Neuronal stem cell (in vitro differentiated cells): Measurements from ENCODE around the gene NRSN2.

Experiments
- DNase-seq: peaks from one replicate; pipeline ENCODE4 v3.0.0-alpha.2; 2013; ENCODE audit warnings: low spot score
- H2AFZ ChIP-seq: one replicate; pipeline ENCODE4 v1.6.1; 2013; ENCODE audit warnings: mild to moderate bottlenecking, low read length, inconsistent platforms
- H2AK5ac ChIP-seq: 2 replicates; pipeline ENCODE4 v1.6.1; 2013; ENCODE audit warnings: low read depth, mild to moderate bottlenecking, inconsistent platforms, low read length, moderate library complexity, mixed read lengths
- H2BK120ac ChIP-seq: 2 replicates; pipeline ENCODE4 v1.6.1; 2013; ENCODE audit warnings: low read depth, mild to moderate bottlenecking, inconsistent platforms, low read length, moderate library complexity, mixed read lengths
- H2BK12ac ChIP-seq: one replicate; pipeline ENCODE4 v1.6.1; 2013; ENCODE audit warnings: low read length, inconsistent platforms
- H2BK15ac ChIP-seq: 2 replicates; pipeline ENCODE4 v1.6.1; 2013; ENCODE audit warnings: mild to moderate bottlenecking, low read length, inconsistent platforms, mixed read lengths
- H2BK5ac ChIP-seq: one replicate; pipeline ENCODE4 v1.6.1; 2013; ENCODE audit warnings: inconsistent platforms, mild to moderate bottlenecking, low read length, moderate library complexity
- H3K14ac ChIP-seq: one replicate; pipeline ENCODE4 v1.6.1; 2013; ENCODE audit warnings: low read length, inconsistent platforms
- H3K18ac ChIP-seq: 2 replicates; pipeline ENCODE4 v1.6.1; 2013; ENCODE audit warnings: low read length, inconsistent platforms
- H3K23ac ChIP-seq: 2 replicates; pipeline ENCODE4 v1.6.1; 2013; ENCODE audit warnings: low read depth, mild to moderate bottlenecking, mixed read lengths, low read length, inconsistent platforms; ENCODE audit not compliant: poor library complexity
- H3K27ac ChIP-seq: replicated peaks from 3 replicates; pipeline ENCODE4 v1.5.1; 2013; ENCODE audit warnings: low read length, inconsistent platforms
- H3K27me3 ChIP-seq, 3 experiments: 2 replicates each; pipeline ENCODE4 v1.6.1; 2013; ENCODE audit warnings: low read length in 3 of 3, mild to moderate bottlenecking in 2 of 3, inconsistent platforms in 1 of 3, low read depth in 1 of 3, mixed read lengths in 1 of 3, moderate library complexity in 1 of 3; ENCODE audit not compliant: control insufficient read depth in 3 of 3, insufficient read depth in 3 of 3
- H3K36me3 ChIP-seq, 2 donors: replicated peaks in 1 of 2; 2 replicates each; pipeline ENCODE4 v1.6.1; 2013; ENCODE audit warnings: low read length in 2 of 2; ENCODE audit not compliant: control insufficient read depth in 2 of 2, insufficient read depth in 2 of 2
- H3K4ac ChIP-seq: 2 replicates; pipeline ENCODE4 v1.6.1; 2013; ENCODE audit warnings: inconsistent platforms, mild to moderate bottlenecking, low read length, moderate library complexity
- H3K4me1 ChIP-seq, 2 donors: 1 replicate in 1 of 2; 2 replicates in 1 of 2; pipeline ENCODE4 v1.6.1; 2013; ENCODE audit warnings: low read length in 2 of 2, low read depth in 1 of 2; ENCODE audit not compliant: control insufficient read depth in 2 of 2, insufficient read depth in 1 of 2
- H3K4me2 ChIP-seq: one replicate; pipeline ENCODE4 v1.6.1; 2013; ENCODE audit warnings: mild to moderate bottlenecking, low read length, inconsistent platforms; ENCODE audit not compliant: insufficient read depth, poor library complexity, severe bottlenecking
- H3K4me3 ChIP-seq, 2 donors: 2 replicates each; pipeline ENCODE4 v1.5.1; 2013; ENCODE audit warnings: low read length in 2 of 2, mild to moderate bottlenecking in 2 of 2, inconsistent platforms in 1 of 2, moderate library complexity in 1 of 2
- H3K79me1 ChIP-seq: one replicate; pipeline ENCODE4 v1.6.1; 2013; ENCODE audit warnings: low read depth, mild to moderate bottlenecking, inconsistent platforms, low read length, moderate library complexity
- H3K9ac ChIP-seq: one replicate; pipeline ENCODE4 v1.6.1; 2013; ENCODE audit warnings: mild to moderate bottlenecking, low read depth, low read length, inconsistent platforms; ENCODE audit not compliant: poor library complexity
- H3K9me3 ChIP-seq, 2 donors: replicated peaks in 1 of 2; 2 replicates each; pipeline versions ENCODE3 to v1.6.1; 2013; ENCODE audit warnings: low read length in 2 of 2, mild to moderate bottlenecking in 2 of 2, inconsistent platforms in 1 of 2, low read depth in 1 of 2, mixed read lengths in 1 of 2, moderate library complexity in 1 of 2; ENCODE audit not compliant: control insufficient read depth in 2 of 2, insufficient read depth in 1 of 2
- H4K8ac ChIP-seq: one replicate; pipeline ENCODE4 v1.6.1; 2013; ENCODE audit warnings: low read depth, mild to moderate bottlenecking, inconsistent platforms, low read length, moderate library complexity
- H4K91ac ChIP-seq: one replicate; pipeline ENCODE4 v1.6.1; 2013; ENCODE audit warnings: low read length, low read depth, mild to moderate bottlenecking, inconsistent platforms; ENCODE audit not compliant: poor library complexity
- WGBS, 2 donors: extraction: QIAGEN DNeasy Blood & Tissue Kit; methylation state at CpG; one replicate each; pipeline ENCODE4 v1.1.7; 2013; ENCODE audit warnings: missing lambda C conversion rate in 2 of 2, mixed read lengths in 1 of 2; ENCODE audit not compliant: insufficient read length in 2 of 2, insufficient replicate concordance in 1 of 2; ENCODE audit errors: extremely low coverage in 2 of 2; 5-methylcytosine and 5-hydroxymethylcytosine counted together

NRSN2 gene

GRCh38 chr20:404088-404487, 57.2 kb downstream of the NRSN2 start:
- H2AFZ ChIP-seq, result no peak overlapping the region
- H3K14ac ChIP-seq, result no peak overlapping the region
- no peak overlapping the region for H2BK12ac ChIP-seq
- no peak overlapping the region for H2AK5ac ChIP-seq
- H3K23ac ChIP-seq, result no peak overlapping the region
- no peaks in the 10 kb centered on the region for H3K36me3 ChIP-seq
- no peak overlapping the region for H2BK120ac ChIP-seq
- no peak overlapping the region for H3K4me2 ChIP-seq
- WGBS, 2 donors, result no CpG with 5 or more reads among the region's 4 CpGs
- H3K4me1 ChIP-seq, result peaks cover 15% of the 10 kb centered on the region in 2 donors
- no peak overlapping the region for H3K27ac ChIP-seq
- H2BK15ac ChIP-seq, result no peak overlapping the region
- H3K4ac ChIP-seq, result no peak overlapping the region
- H3K18ac ChIP-seq, result no peak overlapping the region
- peaks cover 6% of the 10 kb centered on the region for H3K79me1 ChIP-seq
- no peaks in the 10 kb centered on the region for H3K27me3 ChIP-seq
- no peak for DNase-seq
- H3K4me3 ChIP-seq, result no peak overlapping the region
- no peak overlapping the region for H4K91ac ChIP-seq
- H4K8ac ChIP-seq, result no peak overlapping the region
- H3K9ac ChIP-seq, result no peak overlapping the region
- H3K9me3 ChIP-seq, result no peaks in the 10 kb centered on the region
- H2BK5ac ChIP-seq, result no peak overlapping the region
